ENCODE data around the gene NYAP1. TPM values are rescaled to one million over a fixed set of nuclear protein-coding genes. Genes with fewer than 3 reads are reported as not detected.
A peak's percentile ranks its signal among the peaks of the same experiment; 100 is the strongest.
"Not testable (repeated sequence)": the region's sequence is repeated elsewhere in the genome, so short reads cannot be mapped to it uniquely, and the experiment has no call there.

NYAP1 gene
- total RNA-seq, 4 donors from 2014 or later = 0.39 to 2.1 (median 1.5) TPM

- DNase-seq (ENCODE audit: low spot score in 2 of 2) = no peak
- intact Hi-C loops (cut with DNase I; ENCODE audit: low total_unique reads) = no loop called here
- 49 to 50% methylated on average over 2 of the region's 2 CpGs for WGBS, 2 donors
- no peak overlapping the region for H3K4me3 ChIP-seq (ENCODE audit: low read depth, poor library complexity, severe bottlenecking)
- TF ChIP-seq CTCF (IDR thresholded peaks at IDR 0.05) = no peak
These were observed 45.6 kb upstream of the NYAP1 start for GRCh38 chr7:100438172-100438571.

DNA sequence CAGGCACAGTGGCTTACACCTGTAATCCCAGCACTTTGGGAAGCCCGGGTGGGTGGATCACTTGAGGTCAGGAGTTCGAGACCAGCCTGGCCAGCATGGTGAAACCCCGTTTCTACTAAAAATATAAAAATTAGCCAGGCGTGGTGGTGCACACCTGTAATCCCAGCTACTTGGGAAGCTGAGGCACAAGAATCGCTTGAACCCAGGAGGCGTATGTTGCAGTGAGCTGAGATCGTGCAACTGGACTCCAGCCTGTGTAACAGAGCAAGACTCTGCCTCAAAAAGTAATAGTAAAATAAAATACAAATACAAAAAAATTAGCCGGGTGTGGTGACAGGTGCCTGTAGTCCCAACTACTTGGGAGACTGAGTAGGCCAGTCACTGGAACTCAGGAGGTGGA is 45.0 kb upstream of the NYAP1 start:
- 92 to 96% methylated on average over 8 of the region's 8 CpGs for WGBS, 2 donors
- DNase-seq (ENCODE audit: low spot score in 2 of 2) = peak in 1 of 2 donors; percentile 63
- H3K4me3 ChIP-seq (ENCODE audit: low read depth, poor library complexity, severe bottlenecking); intact Hi-C loops (cut with DNase I; ENCODE audit: low total_unique reads): not testable (repeated sequence)

GRCh38 chr7:100439244-100439643 is 44.5 kb upstream of the NYAP1 start:
- WGBS, 2 donors = 89 to 91% methylated on average over 7 of the region's 7 CpGs
- intact Hi-C loops (cut with DNase I; ENCODE audit: low total_unique reads); H3K4me3 ChIP-seq (ENCODE audit: low read depth, poor library complexity, severe bottlenecking): not testable (repeated sequence)
- peak in 1 of 2 donors; percentile 53 for DNase-seq (ENCODE audit: low spot score in 2 of 2)

DNA sequence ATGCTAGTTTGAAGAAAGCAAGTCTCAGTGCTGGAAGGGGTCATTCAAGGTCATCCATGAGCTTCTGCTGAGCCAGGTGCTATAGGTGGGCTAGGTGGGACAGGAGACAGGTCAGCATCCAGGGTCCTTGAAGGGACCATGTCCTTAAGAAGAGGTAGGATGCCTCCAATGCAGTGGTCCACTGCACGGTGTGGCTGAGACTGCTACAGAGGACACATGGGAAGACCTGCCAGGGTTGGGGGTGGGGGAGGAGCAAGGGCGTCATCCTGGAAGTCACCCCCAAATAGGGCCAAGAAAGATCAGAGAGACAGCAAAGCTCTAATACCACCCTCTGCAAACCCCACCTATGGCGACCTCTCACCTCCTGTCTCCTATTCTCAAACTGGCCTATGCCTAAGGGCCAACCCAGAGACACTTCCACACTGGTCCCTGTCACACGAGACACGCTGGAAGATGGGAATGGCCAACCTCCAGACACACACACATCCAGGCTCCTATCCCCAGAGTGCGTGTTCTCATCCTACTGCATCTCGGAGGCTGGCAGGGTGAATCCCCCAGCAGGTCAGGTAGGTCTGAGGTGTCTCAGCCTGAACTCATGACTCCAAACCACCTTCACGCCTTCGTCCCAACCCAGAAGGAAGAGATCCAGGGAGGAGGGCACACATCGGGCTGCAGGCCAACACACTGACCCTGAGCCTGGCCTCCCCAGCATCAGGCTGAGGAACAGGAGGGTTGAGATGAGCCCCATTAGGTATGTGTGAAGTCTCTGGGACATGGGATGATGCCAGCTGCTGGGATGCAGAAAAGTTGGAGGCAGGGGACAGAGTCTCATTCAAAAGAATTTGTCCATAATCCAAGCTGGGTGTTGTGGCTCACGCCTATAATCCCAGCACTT is 41.8 kb upstream of the NYAP1 start:
- H3K4me3 ChIP-seq (ENCODE audit: low read depth, poor library complexity, severe bottlenecking) = no peak overlapping the region
- DNase-seq (ENCODE audit: low spot score in 2 of 2) = peak in 1 of 2 donors; percentile 65
- WGBS, 2 donors = 87 to 92% methylated on average over 11 of the region's 11 CpGs
- intact Hi-C loops (cut with DNase I; ENCODE audit: low total_unique reads) = no loop called here
- TF ChIP-seq CTCF (IDR thresholded peaks at IDR 0.05) (no peak), POLR2A (IDR thresholded peaks at IDR 0.05) (no peak)

DNA sequence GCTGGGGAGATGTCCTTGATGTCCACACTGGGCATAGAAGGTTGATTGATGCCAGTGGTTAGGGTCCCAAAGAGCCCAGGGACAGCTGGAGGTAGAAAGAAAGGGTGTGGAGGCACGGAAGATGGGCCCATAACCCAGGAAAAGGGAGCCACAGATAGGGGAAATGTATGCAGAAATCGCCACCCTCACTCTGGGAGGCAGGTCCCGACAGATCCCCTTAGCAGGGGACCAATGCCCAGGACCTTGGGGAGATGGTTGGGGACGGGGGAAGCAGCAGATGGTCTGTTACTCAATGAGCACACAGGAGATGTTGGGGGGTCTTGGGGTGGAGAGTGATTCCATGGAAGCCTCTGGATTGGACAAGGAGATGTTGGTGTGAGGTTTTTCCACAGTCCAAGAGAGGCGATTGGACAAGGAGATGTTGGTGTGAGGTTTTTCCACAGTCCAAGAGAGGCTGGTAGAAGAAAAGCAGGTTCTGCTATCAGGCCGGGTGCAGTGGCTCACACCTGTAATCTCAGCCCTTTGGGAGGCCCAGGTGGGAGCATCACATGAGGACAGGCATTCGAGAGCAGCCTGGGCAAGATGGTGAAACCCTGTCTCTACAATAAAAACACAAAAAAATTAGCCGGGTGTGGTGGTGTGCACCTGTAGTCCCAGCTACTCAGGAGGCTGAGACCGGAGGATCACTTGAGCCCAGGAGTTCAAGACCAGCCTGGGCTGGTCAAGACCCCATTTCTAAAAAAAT is 40.5 kb upstream of the NYAP1 start:
- WGBS, 2 donors = 91 to 93% methylated on average over 9 of the region's 9 CpGs
- peak in 1 of 2 donors; percentile 78 for DNase-seq (ENCODE audit: low spot score in 2 of 2)
- TF ChIP-seq CTCF (IDR thresholded peaks at IDR 0.05) = no peak
- TF ChIP-seq POLR2A (IDR thresholded peaks at IDR 0.05) = no peak
- intact Hi-C loops (cut with DNase I; ENCODE audit: low total_unique reads) = no loop called here
- no peak overlapping the region for H3K4me3 ChIP-seq (ENCODE audit: low read depth, poor library complexity, severe bottlenecking)

DNA sequence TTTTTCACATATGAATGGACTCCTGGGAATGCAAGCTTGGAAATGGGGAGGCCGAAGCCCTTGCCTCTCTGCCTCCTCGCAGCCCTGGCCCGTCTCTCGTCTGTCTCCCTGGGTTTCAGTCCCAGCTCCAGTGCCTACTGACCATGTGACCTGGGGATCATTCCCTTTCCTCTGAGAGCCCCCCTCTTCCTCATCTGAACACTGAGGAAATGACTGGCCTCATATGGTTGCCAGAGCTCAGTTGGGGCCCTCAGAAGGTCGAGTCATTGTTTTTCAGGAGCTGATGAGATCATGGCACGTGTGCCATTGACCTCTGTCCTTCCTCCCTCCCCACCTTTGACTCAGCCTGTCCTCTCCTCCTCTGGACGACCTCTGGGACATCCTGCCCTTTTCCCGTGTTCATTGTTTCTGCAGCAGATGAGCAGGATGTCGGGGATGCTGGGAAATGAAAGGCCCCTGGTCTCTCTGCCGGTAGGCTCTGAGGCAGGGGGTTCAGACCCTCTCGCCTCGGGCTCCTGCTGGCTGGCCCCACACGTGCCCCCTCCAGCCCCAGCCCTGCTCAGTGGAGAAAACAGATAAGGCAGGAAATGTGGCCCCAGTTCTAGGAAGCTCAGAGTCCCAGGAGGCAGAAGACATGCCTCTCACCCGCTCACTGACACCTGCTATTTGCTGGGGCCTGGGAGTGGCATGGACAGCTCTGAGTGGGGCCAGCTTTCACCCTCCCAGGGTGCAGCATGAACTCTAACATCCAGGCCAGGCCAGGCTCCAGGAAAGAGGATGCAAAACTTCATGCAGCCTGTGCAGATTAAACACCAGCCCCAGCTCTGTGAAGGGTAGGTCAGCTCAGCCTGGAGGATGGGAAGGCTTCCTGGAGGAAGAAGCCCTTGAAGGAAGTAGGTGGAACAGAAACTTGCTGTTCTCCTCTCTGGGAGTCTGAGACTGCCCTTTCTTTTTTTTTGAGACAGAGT is 39.1 kb upstream of the NYAP1 start:
- 31 to 56% methylated on average over 14 of the region's 14 CpGs for WGBS, 2 donors
- H3K4me3 ChIP-seq (ENCODE audit: low read depth, poor library complexity, severe bottlenecking) = no peak overlapping the region
- no peak for DNase-seq (ENCODE audit: low spot score in 2 of 2)
- intact Hi-C loops (cut with DNase I; ENCODE audit: low total_unique reads) = no loop called here
- TF ChIP-seq POLR2A (IDR thresholded peaks at IDR 0.05) (no peak), CTCF (IDR thresholded peaks at IDR 0.05) (peak in 1 of 3 donors; percentile 37)

Data from lower leg skin (tissue), 4 donors.